22Rv1 (cell line): Measurements from ENCODE around the gene MPL.

Experiments
- ZFX ChIP-seq: fragments of 450-650 bp; IDR thresholded peaks from 2 replicates; pipeline ENCODE4 v1.6.1; 2017; ENCODE audit warnings: antibody characterized with exemption, borderline replicate concordance
- TF ChIP-seq, protein P1 (sequence below): fragments of 450-650 bp; IDR thresholded peaks from 2 replicates; pipeline ENCODE4 v1.5.1; 2017; ENCODE audit warnings: mild to moderate bottlenecking

DNA sequence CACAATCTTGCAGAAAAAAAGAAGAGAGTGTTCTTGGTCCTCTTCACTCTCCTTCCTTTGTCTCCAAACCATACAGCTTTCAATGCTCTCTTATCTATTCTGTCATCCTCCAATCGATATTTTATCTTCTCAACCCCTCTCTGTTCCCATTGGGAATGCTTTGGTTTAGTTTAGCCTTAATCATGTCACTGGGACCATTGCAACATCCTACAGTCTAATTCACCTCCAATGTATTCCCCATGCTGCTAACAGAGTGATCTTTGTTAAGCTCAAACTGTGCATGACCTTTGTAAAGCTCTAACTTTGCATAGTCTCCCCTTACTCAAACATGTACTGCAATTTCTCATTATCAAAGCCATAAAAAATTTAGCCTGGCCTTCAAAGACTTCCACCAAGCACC, 2.9 kb downstream of the MPL start:
- TF ChIP-seq, protein P1, sequence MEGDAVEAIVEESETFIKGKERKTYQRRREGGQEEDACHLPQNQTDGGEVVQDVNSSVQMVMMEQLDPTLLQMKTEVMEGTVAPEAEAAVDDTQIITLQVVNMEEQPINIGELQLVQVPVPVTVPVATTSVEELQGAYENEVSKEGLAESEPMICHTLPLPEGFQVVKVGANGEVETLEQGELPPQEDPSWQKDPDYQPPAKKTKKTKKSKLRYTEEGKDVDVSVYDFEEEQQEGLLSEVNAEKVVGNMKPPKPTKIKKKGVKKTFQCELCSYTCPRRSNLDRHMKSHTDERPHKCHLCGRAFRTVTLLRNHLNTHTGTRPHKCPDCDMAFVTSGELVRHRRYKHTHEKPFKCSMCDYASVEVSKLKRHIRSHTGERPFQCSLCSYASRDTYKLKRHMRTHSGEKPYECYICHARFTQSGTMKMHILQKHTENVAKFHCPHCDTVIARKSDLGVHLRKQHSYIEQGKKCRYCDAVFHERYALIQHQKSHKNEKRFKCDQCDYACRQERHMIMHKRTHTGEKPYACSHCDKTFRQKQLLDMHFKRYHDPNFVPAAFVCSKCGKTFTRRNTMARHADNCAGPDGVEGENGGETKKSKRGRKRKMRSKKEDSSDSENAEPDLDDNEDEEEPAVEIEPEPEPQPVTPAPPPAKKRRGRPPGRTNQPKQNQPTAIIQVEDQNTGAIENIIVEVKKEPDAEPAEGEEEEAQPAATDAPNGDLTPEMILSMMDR = no peak
- no peak for TF ChIP-seq ZFX
